Measurements from ENCODE around the gene ELOVL1.

ELOVL1 gene

GRCh38 chr1:43410571-43410970 is 42.8 kb upstream of the ELOVL1 start:
- H3K36me3 ChIP-seq (ENCODE audit: low read length), result no peaks in the 10 kb centered on the region
- TF ChIP-seq CTCF (IDR thresholded peaks at IDR 0.05; ENCODE audit: insufficient read depth, low read length, poor library complexity, severe bottlenecking) (no peak), EZH2phosphoT487 (conservative IDR thresholded peaks at IDR 0.05; ENCODE audit: low read length) (no peak)

GRCh38 chr1:43405876-43406234 is 38.0 kb upstream of the ELOVL1 start:
- Histone ChIP-seq H3K36me3 (ENCODE audit: low read length) (no peaks in the 10 kb centered on the region), H3K27ac (ENCODE audit: low read depth, low read length) (no peak overlapping the region)

More at GRCh38 chr1:43410571-43410970, 42.8 kb upstream of the ELOVL1 start:
- no peaks in the 10 kb centered on the region for H3K9me3 ChIP-seq (ENCODE audit: insufficient read depth, low read length)
- H4K20me1 ChIP-seq (ENCODE audit: low read depth, low read length), result no peaks in the 10 kb centered on the region
- H3K79me2 ChIP-seq (ENCODE audit: insufficient read depth, low read length), result no peaks in the 10 kb centered on the region
- no peaks in the 10 kb centered on the region for H3K27me3 ChIP-seq (ENCODE audit: low read length)
- no peak overlapping the region for H3K4me3 ChIP-seq (ENCODE audit: insufficient read depth, low read length, poor library complexity, severe bottlenecking)
- no peaks in the 10 kb centered on the region for H3K9me2 ChIP-seq (replicated peaks; ENCODE audit: insufficient read depth, low read length)
- H3K27ac ChIP-seq (ENCODE audit: low read depth, low read length), result no peak overlapping the region
- no peak overlapping the region for H2AFZ ChIP-seq (ENCODE audit: low read depth, low read length, severe bottlenecking)
- H3K4me2 ChIP-seq (ENCODE audit: low read depth, low read length, poor library complexity, severe bottlenecking), result no peak overlapping the region
- H3F3A ChIP-seq (ENCODE audit: insufficient read depth), result no peaks in the 10 kb centered on the region
- no peak overlapping the region for H3K9ac ChIP-seq (ENCODE audit: low read length)

GRCh38 chr1:43405219-43405875 is 37.5 kb upstream of the ELOVL1 start:
- Histone ChIP-seq H3K79me2 (ENCODE audit: insufficient read depth, low read length) (no peaks in the 10 kb centered on the region), H3K27me3 (ENCODE audit: low read length) (no peaks in the 10 kb centered on the region), H3F3A (ENCODE audit: insufficient read depth) (no peaks in the 10 kb centered on the region), H3K9me3 (ENCODE audit: insufficient read depth, low read length) (no peaks in the 10 kb centered on the region), H3K27ac (ENCODE audit: low read depth, low read length) (no peak overlapping the region), H3K9me2 (replicated peaks; ENCODE audit: insufficient read depth, low read length) (no peaks in the 10 kb centered on the region), H3K4me2 (ENCODE audit: low read depth, low read length, poor library complexity, severe bottlenecking) (no peak overlapping the region), H3K4me3 (ENCODE audit: insufficient read depth, low read length, poor library complexity, severe bottlenecking) (no peak overlapping the region), H3K9ac (ENCODE audit: low read length) (no peak overlapping the region), H2AFZ (ENCODE audit: low read depth, low read length, severe bottlenecking) (no peak overlapping the region), H4K20me1 (ENCODE audit: low read depth, low read length) (no peaks in the 10 kb centered on the region), H3K36me3 (ENCODE audit: low read length) (no peaks in the 10 kb centered on the region)
- TF ChIP-seq EZH2phosphoT487 (conservative IDR thresholded peaks at IDR 0.05; ENCODE audit: low read length) (no peak), CTCF (IDR thresholded peaks at IDR 0.05; ENCODE audit: insufficient read depth, low read length, poor library complexity, severe bottlenecking) (no peak)

More at GRCh38 chr1:43405876-43406234, 38.0 kb upstream of the ELOVL1 start:
- no peak overlapping the region for H2AFZ ChIP-seq (ENCODE audit: low read depth, low read length, severe bottlenecking)
- TF ChIP-seq CTCF (IDR thresholded peaks at IDR 0.05; ENCODE audit: insufficient read depth, low read length, poor library complexity, severe bottlenecking) (no peak), EZH2phosphoT487 (conservative IDR thresholded peaks at IDR 0.05; ENCODE audit: low read length) (no peak)
- H3F3A ChIP-seq (ENCODE audit: insufficient read depth), result no peaks in the 10 kb centered on the region
- no peaks in the 10 kb centered on the region for H3K79me2 ChIP-seq (ENCODE audit: insufficient read depth, low read length)
- no peak overlapping the region for H3K9ac ChIP-seq (ENCODE audit: low read length)
- no peaks in the 10 kb centered on the region for H4K20me1 ChIP-seq (ENCODE audit: low read depth, low read length)
- H3K9me2 ChIP-seq (replicated peaks; ENCODE audit: insufficient read depth, low read length), result no peaks in the 10 kb centered on the region
- H3K27me3 ChIP-seq (ENCODE audit: low read length), result no peaks in the 10 kb centered on the region
- H3K9me3 ChIP-seq (ENCODE audit: insufficient read depth, low read length), result no peaks in the 10 kb centered on the region
- H3K4me2 ChIP-seq (ENCODE audit: low read depth, low read length, poor library complexity, severe bottlenecking), result no peak overlapping the region
- no peak overlapping the region for H3K4me3 ChIP-seq (ENCODE audit: insufficient read depth, low read length, poor library complexity, severe bottlenecking)
